HG03103 (cell line): ENCODE results near the gene TRAPPC2L.

ENCODE experiments used
- ATAC-seq: cut with Tn5 transposase; IDR thresholded peaks from one replicate; pipeline ENCODE4 v1.9.1; 2021; ENCODE audit warnings: low read depth; ENCODE audit not compliant: unreplicated experiment

TRAPPC2L gene, protein sequence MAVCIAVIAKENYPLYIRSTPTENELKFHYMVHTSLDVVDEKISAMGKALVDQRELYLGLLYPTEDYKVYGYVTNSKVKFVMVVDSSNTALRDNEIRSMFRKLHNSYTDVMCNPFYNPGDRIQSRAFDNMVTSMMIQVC

DNA sequence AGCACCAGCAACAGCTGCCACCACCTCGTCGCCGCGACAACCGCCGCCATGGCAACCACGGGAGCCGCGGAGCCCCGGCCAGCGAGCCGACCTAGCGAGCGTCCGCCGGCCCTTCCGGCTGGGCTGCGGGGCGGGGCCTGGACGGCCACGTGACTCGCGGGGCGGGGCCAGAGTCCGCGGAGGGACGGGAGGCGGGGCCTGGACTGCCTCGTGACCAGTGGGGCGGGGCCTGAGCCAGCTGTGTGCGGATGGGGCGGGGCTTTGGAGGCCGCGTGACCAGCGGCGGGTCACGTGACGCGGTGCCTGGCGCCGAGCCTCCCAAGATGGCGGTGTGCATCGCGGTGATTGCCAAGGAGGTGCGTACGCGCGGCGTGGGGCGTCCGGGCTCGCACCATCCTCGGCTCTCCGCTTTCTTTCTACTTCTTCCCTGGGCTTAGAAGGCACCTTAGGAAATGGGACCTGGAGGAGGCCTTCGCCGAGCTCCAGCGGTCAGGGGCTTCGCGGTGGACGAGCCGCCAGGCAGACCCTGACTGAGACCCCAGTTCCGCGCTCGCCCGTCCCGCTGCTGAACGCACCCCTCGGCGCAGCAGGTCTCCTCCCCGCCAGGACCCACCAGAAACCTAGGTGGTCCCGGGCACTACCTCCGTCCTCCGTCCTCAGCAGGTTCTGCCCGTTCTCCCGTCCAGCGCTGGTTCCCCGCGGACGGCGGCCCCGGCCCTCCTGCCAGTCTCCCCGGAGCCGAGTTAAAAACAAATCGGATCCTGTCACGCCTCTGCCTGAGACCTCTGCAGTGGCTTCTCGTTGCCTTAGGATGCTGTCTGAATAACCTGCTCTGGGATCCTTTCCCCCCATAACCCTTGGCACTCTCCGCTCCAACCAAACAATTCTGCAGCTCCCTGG lies at the start of gene TRAPPC2L, which contains the start of gene GALNS:
Gene TRAPPC2L, plus strand, starts transcription at position 300 of the 900 bp plus-strand sequence. Its CDS starts 24 bp downstream, at position 324.
Gene GALNS, minus strand, starts transcription at position 120 of the 900 bp plus-strand sequence. Its CDS starts 70 bp downstream, at position 50.
- peak; percentile 68 for ATAC-seq

GRCh38 chr16:88807142-88807625 lies 49.7 kb upstream of the TRAPPC2L start:
- no peak for ATAC-seq

DNA sequence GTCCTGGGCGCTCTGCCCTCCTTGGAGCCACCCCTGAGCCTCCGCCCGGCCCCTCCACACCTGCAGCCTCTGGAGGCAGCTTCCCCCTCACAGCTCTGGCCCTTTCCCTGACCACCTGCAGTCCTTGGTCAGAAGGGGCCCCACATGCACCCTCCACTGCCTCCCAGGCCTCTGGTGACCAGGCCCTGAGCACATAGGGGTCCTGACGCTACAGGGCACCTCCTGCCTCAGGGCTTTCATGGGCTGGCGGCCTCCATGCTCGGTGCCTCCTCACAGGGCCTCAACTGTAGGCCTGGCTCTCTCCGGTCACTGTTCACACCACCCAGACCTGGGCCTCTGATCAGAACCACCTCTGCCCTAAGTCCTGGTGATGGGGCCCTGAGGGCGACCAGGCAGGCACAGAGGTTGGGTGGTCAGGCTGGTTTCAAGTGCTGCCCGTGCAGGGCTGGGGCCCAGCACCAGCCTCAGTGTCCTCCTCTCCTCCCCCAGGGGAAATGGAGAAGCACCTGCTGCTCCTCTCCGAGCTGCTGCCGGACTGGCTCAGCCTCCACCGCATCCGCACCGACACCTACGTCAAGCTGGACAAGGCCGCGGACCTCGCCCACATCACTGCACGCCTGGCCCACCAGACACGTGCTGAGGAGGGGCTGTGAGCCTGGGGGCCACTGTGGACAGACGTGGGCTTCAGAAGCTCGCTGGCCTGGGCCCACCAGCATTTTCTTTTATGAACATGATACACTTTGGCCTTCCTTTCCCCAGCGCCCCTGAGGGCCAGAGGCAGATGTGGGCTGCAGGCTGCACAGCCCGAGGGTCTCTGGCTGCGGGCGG lies 49.1 kb upstream of the TRAPPC2L start:
- ATAC-seq = no peak

GRCh38 chr16:88809068-88809675 lies 47.8 kb upstream of the TRAPPC2L start:
- no peak for ATAC-seq

DNA sequence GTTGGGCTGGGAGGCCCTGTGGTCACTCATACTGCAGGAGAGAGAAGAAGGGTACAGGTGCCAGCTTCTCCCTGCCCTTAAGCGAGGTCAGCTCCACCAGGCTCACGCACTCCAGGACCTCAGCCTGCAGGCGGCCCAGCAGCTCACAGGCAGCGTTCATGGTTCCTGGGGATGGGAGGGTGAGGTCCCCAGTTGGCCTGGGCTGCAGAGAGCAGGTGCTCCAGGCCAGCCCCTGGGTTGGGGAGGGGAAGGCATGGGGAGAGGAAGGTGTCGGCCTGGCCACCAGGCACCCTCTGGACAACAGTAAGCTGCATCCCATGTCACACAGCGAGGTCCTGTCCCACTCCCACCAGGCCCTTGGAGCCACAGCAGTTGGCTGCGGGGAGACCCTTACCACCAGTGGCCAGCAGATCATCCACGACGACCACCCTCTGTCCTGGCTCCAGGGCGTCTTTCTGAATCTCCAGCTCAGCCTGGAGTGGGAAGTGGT lies 47.2 kb upstream of the TRAPPC2L start:
- no peak for ATAC-seq

GRCh38 chr16:88810166-88810911 lies 46.6 kb upstream of the TRAPPC2L start:
- ATAC-seq = no peak

GRCh38 chr16:88810912-88811768 lies 45.8 kb upstream of the TRAPPC2L start:
- peak; percentile 27 for ATAC-seq

DNA sequence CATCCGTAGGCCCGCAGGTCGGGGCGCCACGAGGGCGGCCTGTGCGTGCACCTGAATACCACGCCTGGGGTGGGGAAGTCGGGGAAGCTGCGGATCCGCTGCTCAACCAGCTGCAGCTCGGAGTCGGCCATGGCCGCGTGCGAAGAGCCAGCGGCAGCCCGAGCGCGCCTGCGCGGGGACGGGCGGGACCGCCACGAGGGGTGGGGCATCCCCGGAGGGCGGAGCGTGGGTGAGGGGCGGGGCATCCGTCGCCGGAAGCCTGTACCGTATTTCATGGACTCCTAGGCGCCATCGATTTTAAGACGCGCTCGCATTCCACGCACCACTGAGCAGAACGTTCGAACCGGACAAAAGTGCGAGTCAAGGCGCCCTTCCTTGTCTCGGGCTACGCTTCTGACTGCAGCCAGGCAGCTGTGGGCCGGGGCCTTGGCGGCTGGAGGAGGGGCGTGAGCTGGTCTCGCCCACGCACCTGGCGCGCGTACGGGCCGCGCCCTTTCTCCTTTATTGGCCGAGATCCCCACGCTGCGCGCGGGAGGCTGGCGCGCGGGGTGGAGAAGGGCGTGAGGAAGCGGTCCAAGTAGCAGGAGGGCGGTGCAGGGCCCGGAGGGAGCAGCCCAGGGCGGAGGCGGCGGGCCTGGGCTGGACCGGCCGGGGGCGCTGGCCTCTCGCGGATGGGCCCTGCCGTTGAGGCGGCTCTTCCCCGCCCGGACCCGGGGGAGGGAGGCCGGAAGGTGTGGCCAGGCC lies 45.0 kb upstream of the TRAPPC2L start, which contains the start of gene APRT:
Gene APRT, minus strand, starts transcription at position 160 of the 744 bp plus-strand sequence. Its CDS starts 29 bp downstream, at position 131.
- ATAC-seq = peak; percentile 57

DNA sequence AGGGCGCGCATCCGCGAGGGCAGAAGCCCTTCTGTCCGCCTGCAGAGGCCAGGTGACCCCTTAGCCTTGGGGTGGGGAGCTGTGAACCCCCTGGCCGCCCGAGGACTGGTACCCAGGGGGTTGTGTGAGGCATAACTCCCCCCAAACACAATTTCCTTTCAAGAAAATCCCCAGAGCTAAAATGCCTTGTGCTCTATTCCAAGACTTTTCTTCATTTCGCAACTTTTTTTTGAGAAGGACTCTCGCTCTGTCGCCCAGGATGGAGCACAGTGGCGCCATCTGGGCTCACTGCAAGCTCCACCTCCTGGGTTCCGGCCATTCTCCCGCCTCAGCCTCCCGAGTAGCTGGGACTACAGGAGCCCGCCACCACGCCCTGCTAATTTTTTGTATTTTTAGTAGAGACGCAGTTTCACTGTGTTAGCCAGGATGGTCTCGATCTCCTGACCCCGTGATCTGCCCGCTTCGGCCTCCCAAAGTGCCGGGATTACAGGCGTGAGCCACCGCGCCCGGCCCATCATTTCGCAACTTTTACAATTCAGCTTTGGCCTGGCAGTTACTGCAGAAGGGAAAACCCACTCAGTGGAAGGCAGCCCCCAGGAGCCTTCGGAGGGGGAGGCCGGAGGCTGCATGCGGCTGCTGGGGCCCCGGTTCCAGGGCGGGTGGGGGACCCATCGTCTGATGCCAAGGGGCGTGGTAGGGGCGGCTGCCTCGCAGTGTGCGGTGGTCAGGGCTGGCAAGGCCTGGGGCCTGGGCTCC lies 44.2 kb upstream of the TRAPPC2L start:
- no peak for ATAC-seq

DNA sequence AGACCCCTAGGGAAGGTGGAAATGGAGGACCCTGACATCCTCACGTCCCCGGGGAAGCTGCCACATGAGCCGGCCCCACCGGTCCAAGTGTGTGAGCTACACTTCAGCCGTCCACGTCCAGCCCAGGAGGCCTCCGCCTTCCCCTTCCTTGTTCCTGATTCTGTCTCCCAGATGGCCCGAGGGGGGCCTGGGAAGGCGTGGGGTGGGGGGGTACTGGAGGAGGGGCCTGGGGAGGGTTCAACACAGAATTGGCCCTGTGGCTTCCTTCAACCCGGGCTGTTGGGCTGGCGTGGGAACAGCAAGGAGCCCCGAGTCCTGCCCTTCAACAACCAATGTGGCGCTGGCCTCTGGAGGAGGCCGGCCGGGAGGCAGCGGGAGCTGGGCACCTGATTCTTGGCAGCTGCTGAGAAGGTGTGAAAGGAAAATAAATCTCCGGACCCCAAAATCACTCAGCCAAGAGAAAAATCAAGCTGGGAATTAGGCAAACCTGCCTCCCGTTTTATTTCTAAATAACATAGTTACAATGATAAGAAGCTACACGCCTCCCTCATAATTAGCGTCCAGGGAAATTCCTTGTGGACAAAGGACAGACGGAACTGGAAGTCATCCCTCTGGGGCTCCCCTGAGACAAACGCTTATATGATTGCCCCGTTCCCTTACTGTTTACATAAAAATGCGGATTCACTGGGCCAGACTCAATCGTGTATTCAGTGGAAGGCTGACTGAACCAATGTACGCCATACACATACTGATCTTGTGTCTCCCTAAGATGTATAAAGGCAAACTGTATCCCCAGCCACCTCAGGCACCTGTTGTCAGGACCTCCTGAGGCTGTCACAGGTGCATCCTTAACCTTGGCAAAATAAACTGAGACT lies 43.4 kb upstream of the TRAPPC2L start:
- ATAC-seq = no peak

- no peak for ATAC-seq
Observed at GRCh38 chr16:88814144-88814502, 42.8 kb upstream of the TRAPPC2L start.

- ATAC-seq = no peak
Observed at GRCh38 chr16:88815227-88815626, 41.7 kb upstream of the TRAPPC2L start.

DNA sequence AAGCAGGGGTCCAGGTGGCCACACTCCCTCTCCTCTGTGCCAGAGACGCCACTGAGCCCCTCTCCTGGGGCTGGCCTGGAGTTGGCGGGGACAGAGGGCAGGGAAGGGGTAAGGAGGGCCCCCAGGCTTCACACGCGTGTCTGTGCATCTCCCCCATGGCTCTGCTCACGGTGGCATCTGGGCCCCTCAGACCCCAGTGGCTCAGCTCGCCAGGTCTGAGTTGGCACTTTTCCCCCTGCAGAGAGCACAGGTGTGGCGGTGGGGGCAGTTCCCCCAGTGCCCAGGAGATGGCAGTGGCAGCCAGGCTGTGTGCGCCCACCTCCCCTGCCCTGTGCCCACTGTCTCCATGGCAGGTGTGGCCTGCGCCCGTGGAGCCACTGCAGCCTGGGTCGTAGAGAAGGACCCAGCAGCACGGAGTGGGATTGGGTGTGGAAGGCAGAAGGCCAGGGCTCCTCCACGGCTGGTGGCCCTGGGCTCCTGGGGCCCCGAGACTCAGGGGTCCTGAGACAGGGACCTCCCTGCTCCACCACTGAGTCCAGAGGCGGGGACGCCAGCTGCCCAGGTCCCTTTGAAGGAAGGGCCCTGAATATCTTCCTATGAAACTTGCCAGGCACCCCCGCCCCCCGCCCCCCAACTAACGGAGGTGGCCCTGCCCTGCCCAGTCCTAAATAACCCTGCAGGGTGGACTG lies 40.9 kb upstream of the TRAPPC2L start:
- ATAC-seq = no peak

DNA sequence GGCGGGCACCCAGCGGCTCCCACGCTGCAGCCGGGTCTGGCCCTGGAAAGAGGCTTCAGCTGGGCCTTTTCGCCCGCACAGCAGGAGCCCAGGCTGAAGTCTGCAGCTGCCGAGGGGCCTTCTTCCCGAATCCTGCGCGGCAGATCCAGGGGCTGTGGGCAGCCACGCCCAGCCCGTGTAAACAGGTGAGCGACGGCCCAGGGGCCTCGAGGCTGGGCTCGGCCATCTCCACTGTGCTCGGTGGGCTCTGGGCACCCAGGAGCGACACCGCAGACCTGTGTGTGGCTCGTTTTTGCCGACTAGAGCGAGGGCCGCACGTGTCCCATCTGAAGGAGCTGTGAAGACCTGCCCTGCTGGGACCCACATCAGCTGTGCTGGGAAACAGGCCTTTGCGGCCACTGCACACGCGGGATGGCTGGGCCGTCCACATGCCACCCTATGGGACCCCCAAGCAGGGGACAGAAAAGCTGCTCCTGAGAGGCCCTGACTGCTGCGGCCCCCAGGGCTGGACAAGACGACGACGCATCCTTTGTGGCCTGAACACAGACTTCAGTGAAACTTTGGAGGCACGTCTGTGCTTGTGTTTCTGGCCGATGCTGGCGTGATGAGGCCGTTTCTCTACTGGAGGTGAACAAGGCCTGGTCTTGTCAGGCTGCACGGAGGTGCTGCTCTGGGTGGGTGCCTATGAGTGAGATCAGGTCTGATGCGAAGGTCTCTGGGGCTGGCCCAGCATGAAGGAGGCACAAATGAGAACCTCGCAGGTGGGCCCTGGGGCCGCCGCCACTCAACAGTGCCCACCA lies 40.0 kb upstream of the TRAPPC2L start:
- no peak for ATAC-seq
